NOMO-1 treated with DMSO at 0.1 percent for 48 hours (cell line): Measurements from ENCODE around the gene BNC2.

Source experiments
- DNase-seq: peaks from one replicate; lab custom pipeline; 2025; ENCODE audit not compliant: unreplicated experiment; lab: John Stamatoyannopoulos, UW

The BNC2 gene

DNA sequence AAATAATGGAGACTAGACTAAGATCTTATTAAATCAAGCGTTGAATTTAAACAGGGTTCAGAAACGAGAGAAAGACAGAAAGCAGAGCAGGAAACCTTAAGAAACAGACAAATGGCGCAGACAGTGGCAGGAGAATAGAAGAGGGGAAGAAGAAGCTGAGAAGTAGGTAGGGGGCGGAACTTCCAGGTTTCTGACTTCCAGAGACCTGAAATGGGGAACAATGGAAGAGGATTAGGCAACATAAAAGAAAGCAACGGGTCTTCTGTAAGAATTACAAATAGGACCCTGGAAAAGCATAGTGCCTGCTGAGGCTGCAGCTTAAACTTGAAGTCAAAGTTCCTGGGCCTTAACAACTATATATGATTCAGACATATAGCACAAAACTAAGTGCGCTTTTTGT, 101.7 kb downstream of the BNC2 start:
- no peak for DNase-seq

DNA sequence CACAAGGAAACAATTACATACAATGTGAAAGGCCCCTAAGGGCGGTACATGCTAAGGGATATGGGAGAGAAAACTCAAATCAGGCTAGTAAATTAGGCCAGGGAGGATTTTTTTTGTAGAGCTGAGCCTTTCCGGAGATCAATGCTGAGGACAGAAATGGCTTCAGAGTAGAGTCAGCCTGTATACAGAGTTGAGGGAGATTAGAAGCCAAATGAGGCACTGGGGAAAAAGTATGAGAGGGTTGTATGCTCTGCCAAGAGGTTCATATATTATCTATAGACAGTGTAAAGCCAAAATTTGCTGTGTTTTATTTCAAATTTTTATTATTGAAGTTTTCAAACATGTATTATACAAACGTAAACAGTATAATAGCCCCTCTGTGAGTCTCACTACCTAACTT, 103.1 kb downstream of the BNC2 start:
- DNase-seq, result no peak

DNA sequence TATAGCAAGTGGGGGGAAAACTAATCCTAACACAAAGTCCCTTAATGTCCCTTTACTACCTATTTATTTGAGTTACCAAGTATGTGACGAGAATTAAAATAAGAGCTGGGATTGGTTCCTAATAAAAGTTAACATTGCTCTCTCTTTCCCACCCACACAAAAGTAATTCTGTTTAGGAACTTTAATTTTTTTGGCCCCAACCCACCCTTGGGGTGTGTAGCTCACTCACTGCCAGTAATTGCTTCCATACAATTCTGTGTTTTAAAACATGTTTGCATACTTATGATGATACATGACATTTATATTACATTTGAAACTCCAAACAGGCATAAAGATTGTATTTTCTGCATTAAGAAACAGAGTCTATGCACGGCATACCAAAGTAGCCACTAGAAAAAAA, 106.5 kb downstream of the BNC2 start:
- no peak for DNase-seq

DNA sequence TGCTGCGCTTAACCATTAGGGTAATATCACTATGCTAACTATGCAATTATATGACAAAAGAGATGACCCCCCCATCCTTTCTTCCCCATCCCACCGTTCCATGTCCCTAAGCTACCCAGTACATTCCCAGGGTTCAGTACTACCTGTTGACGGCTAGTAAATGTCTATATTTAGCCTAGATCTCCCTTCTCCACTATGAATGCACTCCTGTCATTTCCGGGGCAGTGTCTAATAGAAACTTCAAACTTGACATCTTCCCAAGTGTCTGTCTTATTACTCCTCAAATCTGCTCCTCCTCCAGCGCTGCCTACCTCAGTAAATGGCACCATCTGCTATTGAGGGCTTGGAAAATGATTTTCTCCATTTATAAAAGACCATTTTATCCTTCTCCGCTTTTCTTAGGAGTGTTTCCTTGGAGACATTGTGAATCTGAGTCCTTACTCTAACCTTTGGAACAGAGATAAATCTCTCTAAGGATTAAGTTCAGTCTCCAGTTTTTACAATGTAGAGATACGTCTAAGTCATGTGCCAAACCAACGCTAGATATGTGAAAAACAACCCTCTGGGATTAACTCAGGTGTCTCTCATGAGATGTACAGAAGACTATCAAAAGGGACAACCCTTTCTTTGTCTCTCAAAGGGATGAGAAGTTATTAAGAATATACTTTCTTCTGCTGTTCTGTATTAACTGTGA, 114.9 kb downstream of the BNC2 start:
- no peak for DNase-seq

DNA sequence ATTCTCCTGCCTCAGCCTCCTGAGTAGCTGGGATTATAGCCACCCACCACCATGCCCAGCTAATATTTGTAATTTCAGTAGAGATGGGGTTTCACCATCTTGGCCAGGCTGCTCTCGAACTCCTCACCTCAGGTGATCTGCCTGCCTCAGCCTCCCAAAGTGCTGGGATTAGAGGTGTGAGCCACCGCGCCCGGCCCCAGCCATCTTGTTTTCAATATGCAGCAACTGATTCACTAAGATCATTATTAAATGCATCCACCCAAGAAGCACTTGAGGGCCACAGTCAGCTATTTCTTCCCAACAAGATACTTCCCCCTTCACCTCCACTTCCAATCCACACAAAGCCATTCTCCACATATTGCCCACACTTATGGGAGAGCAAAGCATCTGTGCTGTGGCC, 115.8 kb downstream of the BNC2 start:
- DNase-seq, result no peak

DNA sequence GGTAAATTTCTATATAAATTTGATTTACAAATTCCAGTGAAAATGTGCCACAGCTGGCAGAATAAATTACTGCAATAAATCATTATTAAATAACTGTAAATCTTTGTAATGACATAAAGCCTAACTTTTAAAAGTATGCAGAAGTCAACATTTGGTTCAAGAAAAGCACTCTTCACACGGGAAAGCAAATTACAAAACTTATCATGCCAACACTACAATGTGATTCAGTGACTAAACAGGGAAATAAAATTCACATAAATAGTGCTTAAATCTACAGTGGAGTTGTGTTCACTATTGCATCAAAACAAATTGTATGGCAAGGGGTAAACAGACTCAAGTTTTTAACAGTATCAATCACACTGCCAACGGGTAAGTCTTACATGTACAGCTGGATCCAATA, 117.2 kb downstream of the BNC2 start:
- DNase-seq, result no peak

DNA sequence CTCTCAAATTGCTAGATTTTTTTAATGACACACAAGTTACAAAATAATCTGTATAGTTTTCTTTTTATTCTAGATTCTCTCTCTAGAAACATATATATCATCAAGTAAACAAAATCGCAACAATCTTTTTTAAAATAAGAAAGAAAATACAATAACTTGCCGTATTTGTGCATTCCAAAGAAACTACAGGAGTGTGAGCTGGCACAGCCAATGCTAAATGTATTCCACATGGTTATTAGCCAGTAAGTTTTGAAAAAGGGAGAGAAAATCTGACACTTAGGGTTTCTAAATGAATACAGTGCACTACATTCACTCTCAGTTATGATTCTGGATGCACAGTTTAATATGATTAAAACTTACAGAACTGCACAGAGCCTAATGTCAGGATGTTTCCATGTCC, 117.9 kb downstream of the BNC2 start:
- DNase-seq, result no peak

DNA sequence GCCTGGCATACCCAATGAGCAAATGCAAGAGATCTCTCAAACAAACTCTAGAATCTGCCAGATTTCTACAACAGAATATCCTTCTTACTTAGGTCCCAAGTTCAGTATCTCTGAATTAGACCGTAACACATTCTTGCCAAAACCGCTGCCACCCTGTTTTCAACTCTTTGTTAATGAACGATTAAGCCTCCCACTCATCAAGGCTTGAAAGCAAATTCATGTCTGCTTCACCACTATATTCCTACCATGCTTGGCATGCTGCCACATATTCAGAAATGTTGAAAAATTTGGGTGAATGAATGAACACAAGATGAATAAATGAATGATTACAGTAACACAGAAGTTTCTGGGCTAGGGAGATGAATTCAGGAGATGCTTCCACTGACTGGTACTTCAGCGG, 119.9 kb downstream of the BNC2 start:
- DNase-seq, result no peak

DNA sequence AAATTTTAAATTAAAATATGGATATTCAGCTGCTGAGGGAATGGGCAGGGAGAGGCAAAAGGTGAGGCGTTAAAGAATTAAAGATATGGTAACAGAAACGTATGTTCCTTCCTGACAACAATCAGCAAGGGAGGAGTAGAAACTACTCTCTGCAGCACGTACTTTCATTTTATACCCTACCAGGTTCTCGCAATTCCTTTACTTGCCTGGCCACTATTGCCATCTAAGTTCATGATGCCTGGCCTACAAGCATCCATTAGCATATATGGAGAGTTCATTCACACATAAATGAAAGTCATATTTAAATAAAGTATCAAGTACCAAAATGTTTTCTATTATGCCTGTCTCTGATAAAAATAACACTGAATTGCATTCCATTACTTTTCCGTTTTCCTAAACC, 125.1 kb downstream of the BNC2 start:
- no peak for DNase-seq

DNA sequence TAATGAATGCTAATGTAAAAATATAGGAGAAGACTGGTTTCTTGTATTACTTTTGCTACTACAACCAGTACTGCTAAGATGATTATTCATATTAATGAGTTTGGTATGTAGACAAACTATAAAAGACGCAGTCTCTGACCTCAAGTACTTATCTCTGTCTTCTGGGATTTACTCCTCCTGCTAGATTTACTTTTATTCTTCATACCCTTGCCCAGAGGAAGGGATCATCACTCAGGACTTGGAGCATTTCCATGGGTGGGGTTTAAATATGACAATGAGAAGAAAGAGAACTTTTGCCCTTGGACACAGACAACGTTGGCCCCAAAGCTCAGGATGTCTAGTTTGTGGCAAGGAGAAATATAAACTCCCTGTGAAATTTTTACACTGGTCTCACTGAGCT, 126.1 kb downstream of the BNC2 start:
- DNase-seq, result no peak

DNA sequence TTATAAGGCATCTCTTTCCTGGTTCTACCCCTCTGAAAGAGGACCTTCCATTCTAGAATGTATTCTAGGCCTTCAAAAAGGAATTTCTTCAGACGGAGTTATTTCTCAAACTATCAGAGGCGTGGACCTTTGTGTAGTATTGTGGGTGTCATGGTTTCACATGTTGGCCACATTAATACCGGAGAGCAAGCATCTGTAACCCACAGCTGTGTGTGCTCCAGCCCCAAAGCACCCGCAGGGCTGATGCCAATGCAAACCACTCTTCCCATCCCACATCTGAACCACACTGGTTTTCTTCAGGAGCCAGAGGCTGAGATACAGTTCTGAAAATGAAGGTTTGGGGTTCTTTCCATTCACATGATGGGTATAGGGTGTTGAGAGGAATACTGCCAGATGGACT, 127.1 kb downstream of the BNC2 start:
- DNase-seq, result no peak

DNA sequence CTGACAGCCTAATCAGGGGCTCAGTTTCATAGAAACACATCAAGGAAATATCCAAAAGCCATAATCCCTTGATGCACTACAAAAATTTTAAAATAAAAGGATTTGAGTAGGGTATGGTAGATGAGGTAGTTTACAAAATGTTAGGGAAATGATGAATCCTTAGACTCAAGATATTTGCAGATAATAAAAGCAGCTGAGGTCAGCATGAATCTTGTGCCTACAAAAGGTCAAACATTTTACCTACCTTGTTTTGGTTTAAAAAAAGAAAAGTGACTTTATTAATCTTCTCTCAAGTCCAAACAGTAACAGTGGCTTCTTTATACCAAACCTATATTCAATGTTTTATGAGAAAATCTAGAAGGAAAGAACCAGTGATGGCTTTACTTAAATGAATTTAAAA, 135.5 kb downstream of the BNC2 start:
- no peak for DNase-seq

DNA sequence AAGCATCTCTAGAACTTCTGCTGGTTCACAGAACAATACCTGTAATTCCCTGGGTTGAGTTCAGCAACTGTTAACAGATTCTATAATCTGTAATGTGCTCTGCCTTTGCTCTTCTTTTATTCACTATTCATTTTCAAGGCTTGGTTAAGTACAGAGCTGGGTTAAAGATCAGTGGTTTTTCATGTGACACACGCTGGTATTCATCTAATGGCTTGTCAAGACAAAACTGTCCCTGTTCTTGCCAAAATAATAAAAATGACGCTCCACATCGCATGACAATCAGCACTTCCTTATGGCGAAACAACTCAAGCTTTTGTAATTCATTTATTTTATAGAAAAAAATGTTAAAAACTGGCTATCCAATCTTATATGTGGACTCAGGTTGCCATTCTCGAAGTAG, 137.9 kb downstream of the BNC2 start:
- no peak for DNase-seq

DNA sequence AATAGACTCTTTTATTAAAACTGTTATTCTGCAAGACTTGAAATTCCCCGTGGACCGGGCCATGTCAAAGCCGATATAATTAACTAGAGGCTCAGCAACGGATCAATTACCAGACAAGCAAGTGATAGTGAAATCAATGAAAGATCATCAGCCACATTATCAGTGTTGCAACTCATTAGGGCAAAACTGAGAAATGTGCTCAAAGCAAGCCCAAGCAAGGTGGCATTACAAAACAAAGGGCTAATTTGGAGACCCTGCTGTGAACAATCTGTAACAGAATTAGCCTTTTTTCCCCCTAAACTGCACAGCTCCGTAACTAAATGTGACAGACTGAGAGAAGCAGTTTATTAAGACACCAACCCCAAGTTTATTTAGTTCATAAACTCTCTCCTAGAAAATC, 140.3 kb downstream of the BNC2 start:
- no peak for DNase-seq

DNA sequence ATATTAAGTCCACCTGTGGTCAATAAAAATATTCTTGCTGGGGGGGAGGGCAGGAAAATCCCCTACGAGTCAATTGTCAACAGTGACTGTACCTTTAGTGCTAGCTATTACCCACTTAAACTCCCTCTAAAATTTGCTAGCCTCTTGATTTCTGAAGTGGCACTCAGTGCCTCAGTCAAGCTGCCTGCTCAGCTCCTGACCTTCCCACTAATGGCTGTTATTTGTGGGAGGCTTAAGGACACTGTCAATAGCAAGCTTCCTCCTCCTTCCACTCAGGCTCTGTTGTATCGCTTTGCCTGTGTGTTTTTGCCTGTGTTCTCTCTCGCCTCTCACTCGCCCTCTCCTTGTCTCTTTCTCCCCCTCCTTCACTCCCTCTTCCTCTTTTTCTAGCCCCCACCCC, 140.8 kb downstream of the BNC2 start:
- DNase-seq, result no peak

DNA sequence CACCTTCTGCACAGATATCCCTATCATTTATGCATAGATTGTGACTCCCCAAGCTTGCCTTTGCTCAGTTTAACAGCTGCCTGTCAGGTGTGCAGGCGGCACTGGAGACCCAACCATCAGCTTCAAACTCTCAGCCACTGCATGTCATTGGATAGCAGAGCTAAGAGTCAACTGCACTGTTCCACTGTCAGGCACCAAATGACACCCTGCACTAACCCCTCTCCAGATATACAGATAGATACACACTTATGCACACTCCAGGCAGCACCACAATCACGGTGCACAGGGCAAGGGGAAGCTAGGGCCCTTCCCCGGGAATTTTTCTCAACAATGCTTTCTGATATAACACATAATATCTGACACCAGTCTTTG, 142.3 kb downstream of the BNC2 start:
- no peak for DNase-seq

DNA sequence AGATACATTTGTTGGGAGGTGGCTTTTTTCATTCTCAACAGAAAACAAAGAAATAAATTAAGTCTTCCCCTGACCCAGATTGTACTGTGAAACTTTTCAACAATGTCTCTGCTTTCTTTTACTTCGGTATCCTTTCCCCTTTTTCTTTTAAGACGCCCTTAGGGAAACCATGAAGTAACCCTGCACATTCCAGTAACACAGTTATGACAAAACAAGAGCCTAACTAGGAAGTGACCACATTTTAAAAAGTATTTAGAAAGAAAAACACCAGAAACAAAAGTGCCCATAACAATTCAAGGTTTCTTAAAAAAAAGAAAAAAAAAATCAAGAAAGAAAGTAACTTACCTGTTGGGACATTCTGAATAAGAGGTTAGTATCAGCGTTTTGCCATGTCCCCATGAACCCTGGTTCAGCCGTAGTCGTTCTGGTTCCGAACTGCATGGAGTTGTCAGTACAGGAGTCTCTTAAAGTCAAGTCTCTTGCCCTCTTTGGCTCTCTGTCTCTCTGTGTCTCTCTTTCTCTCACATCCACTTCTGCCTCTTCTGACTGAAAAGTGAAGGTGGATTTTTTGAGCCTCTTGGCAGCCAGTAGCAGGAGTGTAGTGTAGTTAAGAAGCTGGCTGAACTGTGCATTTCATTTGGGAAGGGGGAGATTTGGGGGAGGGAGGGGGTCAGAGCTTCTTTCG, 142.9 kb downstream of the BNC2 start:
- no peak for DNase-seq

DNA sequence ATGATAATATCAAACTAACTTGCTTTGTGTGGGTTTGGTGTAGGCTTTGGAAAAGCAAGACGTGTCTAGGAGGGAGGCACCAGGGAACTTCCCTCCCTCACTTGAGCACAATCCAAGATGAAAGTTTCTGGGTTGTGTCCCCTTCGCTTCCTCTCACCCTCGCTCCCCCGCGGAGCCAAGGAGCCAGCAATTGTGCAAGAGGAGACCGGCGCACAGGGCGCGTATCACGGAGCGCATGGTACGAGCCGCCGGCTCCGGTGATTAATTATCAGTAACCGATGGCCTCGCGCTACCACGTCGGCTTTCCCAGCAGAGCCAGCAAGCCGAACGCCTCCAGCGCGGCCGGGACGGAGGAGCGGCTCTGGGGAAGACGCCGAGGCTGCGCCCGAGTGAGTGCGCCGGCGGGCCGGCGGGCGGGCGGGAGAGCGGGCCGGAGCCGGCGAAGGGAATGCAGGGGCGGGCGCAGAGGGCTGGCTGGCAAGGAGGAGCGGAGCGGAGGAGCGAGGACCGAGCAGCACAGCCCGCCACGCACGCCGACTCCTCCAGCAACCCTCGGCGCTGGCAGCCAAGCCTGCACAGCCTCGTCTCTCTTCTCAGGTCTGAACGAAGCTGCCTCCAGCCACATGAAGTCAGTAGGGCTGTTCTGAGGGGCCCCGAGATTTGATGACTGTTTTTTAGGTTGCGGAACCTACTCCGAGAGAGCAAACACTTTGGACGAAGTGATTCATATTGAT, 143.6 kb downstream of the BNC2 start:
- no peak for DNase-seq

DNA sequence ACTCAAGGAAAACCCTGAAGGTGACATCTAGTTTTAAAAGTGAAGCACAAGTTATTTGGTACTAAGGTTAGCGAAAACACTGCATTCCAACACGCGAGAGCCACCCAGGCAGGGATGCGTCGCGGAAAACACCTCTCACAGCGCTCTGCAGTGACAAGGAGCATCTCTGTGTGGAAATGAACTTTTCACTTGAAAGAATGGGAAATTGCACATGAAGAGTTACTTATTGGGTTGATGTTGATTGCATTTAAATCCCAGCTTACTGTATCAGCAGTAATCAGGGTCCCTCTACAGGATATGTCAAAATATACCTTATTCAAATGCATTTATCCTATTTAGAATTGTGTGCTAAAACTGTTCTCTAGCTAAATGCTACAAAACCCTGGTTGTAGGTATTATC, 144.4 kb downstream of the BNC2 start:
- DNase-seq, result no peak

DNA sequence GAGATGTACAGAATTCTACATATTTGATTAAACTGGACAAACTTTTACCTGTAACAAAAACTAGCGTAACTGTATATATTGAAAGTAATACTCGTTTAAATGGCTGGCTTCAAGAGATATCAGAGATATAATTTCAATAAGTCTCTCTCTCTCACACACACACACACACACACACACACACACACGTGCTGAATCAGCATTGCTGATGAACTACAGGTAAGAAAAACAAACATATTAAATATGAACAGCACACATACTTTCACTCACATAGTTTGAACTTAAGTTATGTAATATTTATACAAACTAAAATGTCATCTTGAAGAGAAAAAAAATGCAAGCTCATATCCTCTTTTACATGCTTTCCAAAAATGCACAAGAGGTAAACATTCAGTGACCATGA, 145.4 kb downstream of the BNC2 start:
- DNase-seq, result no peak

DNA sequence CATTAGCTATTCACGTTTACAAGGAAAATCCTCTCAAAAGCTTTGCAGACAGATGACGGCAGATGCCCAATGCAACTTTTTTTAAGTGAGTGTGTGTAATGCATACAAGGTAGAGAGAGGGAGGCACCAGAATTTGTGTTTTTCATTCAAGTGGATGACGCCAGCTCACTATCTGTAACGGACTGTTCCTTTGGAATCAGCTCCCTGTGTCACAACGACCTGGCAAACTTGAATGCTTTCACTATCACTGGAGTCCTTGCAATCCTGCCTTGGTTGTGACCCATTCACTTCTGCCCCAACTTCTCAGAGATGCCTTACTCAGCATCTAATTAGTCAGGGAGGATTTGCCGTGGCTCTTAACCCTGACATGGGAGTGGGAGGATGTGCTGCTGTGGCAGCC, 148.5 kb downstream of the BNC2 start:
- DNase-seq, result no peak

DNA sequence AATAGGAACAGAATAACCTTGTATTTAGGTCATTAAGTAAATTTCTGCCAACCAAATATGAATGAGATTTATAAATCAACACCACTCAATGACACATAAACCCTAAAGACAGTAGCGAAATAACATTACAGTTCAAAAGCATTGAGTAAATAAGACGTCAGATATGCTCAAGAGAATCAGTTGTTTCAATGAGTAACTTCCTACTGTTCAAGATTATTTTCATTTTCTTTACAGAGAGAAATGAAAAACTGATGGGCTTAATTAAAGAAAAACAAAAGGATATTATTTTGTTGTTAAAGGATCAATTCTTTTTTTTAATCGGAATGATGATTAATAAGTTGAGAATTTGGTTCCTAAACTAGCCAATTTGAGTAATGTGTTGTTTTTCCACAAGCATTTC, 150.1 kb downstream of the BNC2 start:
- no peak for DNase-seq

DNA sequence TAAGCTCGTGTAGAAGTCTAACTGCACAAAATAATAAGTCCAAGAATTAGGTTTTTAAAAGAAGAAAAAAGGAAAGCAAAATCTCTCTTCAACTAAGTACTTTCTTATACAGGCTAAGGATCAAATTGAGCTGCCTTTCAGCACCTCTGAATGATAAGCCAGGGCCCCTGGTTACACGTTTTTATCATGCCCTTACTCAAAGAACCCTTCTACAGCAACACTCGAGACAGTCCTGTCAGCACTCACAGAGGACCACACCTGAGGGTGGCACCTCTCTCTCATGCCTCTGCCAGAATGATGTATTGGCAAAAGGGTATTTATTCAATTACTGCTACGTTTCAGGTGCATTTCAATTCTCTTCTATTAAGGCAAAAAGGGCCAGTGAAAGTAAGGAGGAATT, 150.5 kb downstream of the BNC2 start:
- no peak for DNase-seq
